Mesothelial cell of epicardium (in vitro differentiated cells): ENCODE results near the gene POLR2H. TPM values are rescaled to one million over a fixed set of nuclear protein-coding genes. Genes with fewer than 3 reads are reported as not detected.

Source experiments
- DNase-seq, 2 experiments: peaks; one replicate each; pipeline ENCODE4 v3.0.0; 2021; ENCODE audit warnings: low spot score in 2 of 2; ENCODE audit not compliant: unreplicated experiment in 2 of 2
- H3K27ac Mint-ChIP-seq: 2 replicates; pipeline ENCODE4 v1.8.0; 2021; ENCODE audit warnings: mixed read lengths
- H3K27me3 Mint-ChIP-seq: 2 replicates; pipeline ENCODE4 v1.8.0; 2021; ENCODE audit warnings: low read depth, mixed read lengths
- H3K36me3 Mint-ChIP-seq: 2 replicates; pipeline ENCODE4 v1.8.0; 2021; ENCODE audit warnings: mixed read lengths
- H3K4me1 Mint-ChIP-seq: 2 replicates; pipeline ENCODE4 v1.8.0; 2021; ENCODE audit warnings: mixed read lengths
- H3K4me3 Mint-ChIP-seq: 2 replicates; pipeline ENCODE4 v1.8.0; 2021; ENCODE audit warnings: mild to moderate bottlenecking, moderate library complexity, mixed read lengths
- H3K9me3 Mint-ChIP-seq: 2 replicates; pipeline ENCODE4 v1.8.0; 2021; ENCODE audit warnings: mixed read lengths
- CTCF ChIP-seq: fragments of 200-600 bp; sonication (generic); IDR thresholded peaks from one replicate; pipeline ENCODE4 v1.5.0; 2021; ENCODE audit warnings: antibody characterized with exemption; ENCODE audit not compliant: unreplicated experiment
- total RNA-seq: library from RNA; stranded (reverse); gene quantifications from 3 replicates; pipeline ENCODE4 v1.2.1, GENCODE V29; 2021

The POLR2H gene
- total RNA-seq, 1 donor from 2014 or later = 82.4 TPM

- no peak overlapping the region for H3K27ac Mint-ChIP-seq
- DNase-seq = no peak
- no peaks in the 10 kb centered on the region for H3K27me3 Mint-ChIP-seq
- H3K4me3 Mint-ChIP-seq = no peak overlapping the region
- H3K36me3 Mint-ChIP-seq = peaks cover 60% of the 10 kb centered on the region
- peaks cover 7% of the 10 kb centered on the region for H3K4me1 Mint-ChIP-seq
- no peaks in the 10 kb centered on the region for H3K9me3 Mint-ChIP-seq
- TF ChIP-seq CTCF = no peak
Measured at GRCh38 chr3:184323696-184324095, 37.8 kb upstream of the POLR2H start.

- peaks cover 68% of the 10 kb centered on the region for H3K36me3 Mint-ChIP-seq
- TF ChIP-seq CTCF = no peak
- DNase-seq = no peak
- no peaks in the 10 kb centered on the region for H3K4me1 Mint-ChIP-seq
- H3K27me3 Mint-ChIP-seq = no peaks in the 10 kb centered on the region
- no peak overlapping the region for H3K27ac Mint-ChIP-seq
- H3K9me3 Mint-ChIP-seq = no peaks in the 10 kb centered on the region
- H3K4me3 Mint-ChIP-seq = no peak overlapping the region
Measured at GRCh38 chr3:184325269-184325668, 36.2 kb upstream of the POLR2H start.

DNA sequence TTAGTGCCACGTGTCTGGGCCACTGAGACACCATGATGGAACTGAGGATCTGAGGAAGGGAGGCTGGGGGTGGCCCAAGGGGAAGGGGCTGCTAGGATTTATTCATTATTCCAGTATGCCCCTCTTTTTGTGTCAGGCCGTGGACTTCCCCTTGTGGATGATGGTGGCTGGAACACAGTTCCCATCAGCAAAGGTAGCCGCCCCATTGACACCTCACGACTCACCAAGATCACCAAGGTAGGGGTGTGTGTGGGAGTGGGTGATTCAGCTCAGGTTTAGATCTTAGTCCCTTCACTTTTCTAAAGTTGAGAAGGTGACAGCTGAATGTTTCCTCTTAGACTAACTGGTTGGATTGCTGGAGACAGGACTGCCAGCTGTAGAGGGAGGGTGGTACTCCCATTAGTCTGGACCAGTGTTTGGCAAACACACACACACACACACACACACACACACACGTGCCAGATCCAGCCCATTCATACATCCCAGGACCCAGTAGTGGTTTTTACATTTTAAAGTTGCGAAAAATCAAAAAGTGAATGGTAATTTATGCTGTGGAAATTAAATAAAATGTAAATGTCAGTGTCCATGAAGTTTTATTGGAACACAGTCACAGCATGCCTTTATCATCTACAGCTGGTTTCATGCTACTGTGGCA, 35.7 kb upstream of the POLR2H start:
- Mint-ChIP-seq H3K27me3 (no peaks in the 10 kb centered on the region), H3K4me1 (no peaks in the 10 kb centered on the region), H3K4me3 (no peak overlapping the region), H3K27ac (no peak overlapping the region), H3K9me3 (no peaks in the 10 kb centered on the region), H3K36me3 (peaks cover 68% of the 10 kb centered on the region)
- DNase-seq = no peak
- no peak for TF ChIP-seq CTCF

DNA sequence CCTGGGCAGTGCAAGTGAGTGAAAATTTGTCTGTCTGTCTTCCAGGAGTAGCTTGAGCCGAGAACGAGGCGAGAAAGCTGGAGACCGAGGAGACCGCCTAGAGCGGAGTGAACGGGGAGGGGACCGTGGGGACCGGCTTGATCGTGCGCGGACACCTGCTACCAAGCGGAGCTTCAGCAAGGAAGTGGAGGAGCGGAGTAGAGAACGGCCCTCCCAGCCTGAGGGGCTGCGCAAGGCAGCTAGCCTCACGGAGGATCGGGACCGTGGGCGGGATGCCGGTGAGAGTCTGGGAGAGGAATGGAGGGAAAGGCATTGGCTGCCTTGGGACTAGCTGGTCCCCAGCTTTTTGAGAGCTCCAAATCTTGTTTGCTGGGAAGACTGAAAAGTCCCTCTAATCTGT, 34.3 kb upstream of the POLR2H start:
- H3K4me3 Mint-ChIP-seq = no peak overlapping the region
- no peak for TF ChIP-seq CTCF
- H3K36me3 Mint-ChIP-seq = peaks cover 71% of the 10 kb centered on the region
- H3K9me3 Mint-ChIP-seq = no peaks in the 10 kb centered on the region
- H3K27me3 Mint-ChIP-seq = no peaks in the 10 kb centered on the region
- DNase-seq = no peak
- H3K4me1 Mint-ChIP-seq = no peaks in the 10 kb centered on the region
- no peak overlapping the region for H3K27ac Mint-ChIP-seq

GRCh38 chr3:184328516-184328915, 33.0 kb upstream of the POLR2H start:
- peaks cover 72% of the 10 kb centered on the region for H3K36me3 Mint-ChIP-seq
- no peaks in the 10 kb centered on the region for H3K9me3 Mint-ChIP-seq
- no peak overlapping the region for H3K4me3 Mint-ChIP-seq
- TF ChIP-seq CTCF = no peak
- no peak overlapping the region for H3K27ac Mint-ChIP-seq
- no peaks in the 10 kb centered on the region for H3K4me1 Mint-ChIP-seq
- no peaks in the 10 kb centered on the region for H3K27me3 Mint-ChIP-seq
- DNase-seq = no peak
